ENCODE data around the gene SEC24D.

The SEC24D gene

DNA sequence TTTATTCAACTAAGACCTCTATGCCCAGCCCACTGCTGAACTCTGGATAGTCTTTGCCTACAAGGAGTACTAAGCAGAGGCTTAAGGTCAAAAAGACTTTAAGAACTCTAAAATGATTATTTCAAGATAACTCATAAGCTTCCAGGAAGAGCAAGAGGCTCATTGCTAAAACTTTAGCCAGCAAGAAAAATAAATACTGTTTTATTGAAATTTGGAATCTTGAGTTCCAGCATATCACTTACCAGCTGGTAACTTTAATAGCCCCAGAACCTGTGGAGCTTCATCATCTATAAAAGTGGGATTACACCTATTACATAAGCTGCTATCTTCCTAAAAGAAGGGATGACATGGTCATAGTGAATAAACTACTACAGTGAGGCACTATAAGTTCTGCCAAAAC, 47.0 kb downstream of the SEC24D start:
- H3K4me3 ChIP-seq (ENCODE audit: low read depth, low read length, poor library complexity, severe bottlenecking): no peak overlapping the region
- TF ChIP-seq, protein P1, sequence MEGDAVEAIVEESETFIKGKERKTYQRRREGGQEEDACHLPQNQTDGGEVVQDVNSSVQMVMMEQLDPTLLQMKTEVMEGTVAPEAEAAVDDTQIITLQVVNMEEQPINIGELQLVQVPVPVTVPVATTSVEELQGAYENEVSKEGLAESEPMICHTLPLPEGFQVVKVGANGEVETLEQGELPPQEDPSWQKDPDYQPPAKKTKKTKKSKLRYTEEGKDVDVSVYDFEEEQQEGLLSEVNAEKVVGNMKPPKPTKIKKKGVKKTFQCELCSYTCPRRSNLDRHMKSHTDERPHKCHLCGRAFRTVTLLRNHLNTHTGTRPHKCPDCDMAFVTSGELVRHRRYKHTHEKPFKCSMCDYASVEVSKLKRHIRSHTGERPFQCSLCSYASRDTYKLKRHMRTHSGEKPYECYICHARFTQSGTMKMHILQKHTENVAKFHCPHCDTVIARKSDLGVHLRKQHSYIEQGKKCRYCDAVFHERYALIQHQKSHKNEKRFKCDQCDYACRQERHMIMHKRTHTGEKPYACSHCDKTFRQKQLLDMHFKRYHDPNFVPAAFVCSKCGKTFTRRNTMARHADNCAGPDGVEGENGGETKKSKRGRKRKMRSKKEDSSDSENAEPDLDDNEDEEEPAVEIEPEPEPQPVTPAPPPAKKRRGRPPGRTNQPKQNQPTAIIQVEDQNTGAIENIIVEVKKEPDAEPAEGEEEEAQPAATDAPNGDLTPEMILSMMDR (IDR thresholded peaks at IDR 0.05; ENCODE audit: low read length): no peak
- no peak for TF ChIP-seq EZH2 (IDR thresholded peaks at IDR 0.05; ENCODE audit: borderline replicate concordance, low read length)
- no peaks in the 10 kb centered on the region for H3F3A ChIP-seq (ENCODE audit: insufficient read depth, low read length)
- H3K36me3 ChIP-seq (ENCODE audit: insufficient read depth, low read length): no peaks in the 10 kb centered on the region
- H3K9me3 ChIP-seq (ENCODE audit: low read length): no peaks in the 10 kb centered on the region
- H3K4me1 ChIP-seq (ENCODE audit: insufficient read depth, low read length, severe bottlenecking): no peaks in the 10 kb centered on the region
- H3K9ac ChIP-seq (ENCODE audit: low read length): no peak overlapping the region
- no peaks in the 10 kb centered on the region for H3K9me2 ChIP-seq (ENCODE audit: low read depth, low read length)
- H4K20me1 ChIP-seq (ENCODE audit: insufficient read depth, low read length): no peaks in the 10 kb centered on the region
- H3K27me3 ChIP-seq (ENCODE audit: insufficient read depth, low read length): no peaks in the 10 kb centered on the region
- H3K4me2 ChIP-seq (ENCODE audit: low read length): no peak overlapping the region
- H2AFZ ChIP-seq (ENCODE audit: low read length): no peak overlapping the region
- H3K79me2 ChIP-seq (ENCODE audit: insufficient read depth, low read length): no peaks in the 10 kb centered on the region
- H3K27ac ChIP-seq (ENCODE audit: low read depth, low read length, poor library complexity, severe bottlenecking): no peak overlapping the region

DNA sequence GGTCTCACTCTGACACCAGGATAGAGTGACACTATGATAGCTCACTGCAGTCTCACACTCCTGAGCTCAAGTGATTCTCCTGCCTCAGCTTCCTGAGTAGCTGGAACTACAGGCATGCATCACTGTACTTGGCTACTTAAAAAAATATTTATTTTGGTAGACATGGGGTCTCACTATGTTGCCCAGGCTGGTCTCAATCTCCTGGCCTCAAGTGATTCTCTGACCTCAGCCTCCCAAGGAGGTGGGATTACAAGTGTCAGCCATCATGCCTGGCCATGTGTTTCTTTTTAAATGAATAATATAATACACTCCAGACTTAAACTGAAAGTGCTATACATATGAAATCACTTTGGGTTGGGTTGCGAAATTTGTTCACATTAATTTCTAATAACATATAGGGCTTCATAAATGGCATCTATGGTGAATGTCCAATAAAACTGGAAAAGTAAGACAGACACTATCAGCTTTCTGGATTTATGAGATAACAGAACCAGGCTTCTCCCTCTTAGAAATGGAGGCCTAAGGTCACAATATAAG, 48.0 kb downstream of the SEC24D start:
- Histone ChIP-seq H3K4me2 (ENCODE audit: low read length) (no peak overlapping the region), H3F3A (ENCODE audit: insufficient read depth, low read length) (no peaks in the 10 kb centered on the region), H3K36me3 (ENCODE audit: insufficient read depth, low read length) (no peaks in the 10 kb centered on the region), H4K20me1 (ENCODE audit: insufficient read depth, low read length) (no peaks in the 10 kb centered on the region), H3K9ac (ENCODE audit: low read length) (no peak overlapping the region), H3K27me3 (ENCODE audit: insufficient read depth, low read length) (no peaks in the 10 kb centered on the region), H3K79me2 (ENCODE audit: insufficient read depth, low read length) (no peaks in the 10 kb centered on the region), H3K27ac (ENCODE audit: low read depth, low read length, poor library complexity, severe bottlenecking) (no peak overlapping the region), H3K9me2 (ENCODE audit: low read depth, low read length) (no peaks in the 10 kb centered on the region), H2AFZ (ENCODE audit: low read length) (no peak overlapping the region), H3K4me1 (ENCODE audit: insufficient read depth, low read length, severe bottlenecking) (no peaks in the 10 kb centered on the region), H3K9me3 (ENCODE audit: low read length) (no peaks in the 10 kb centered on the region), H3K4me3 (ENCODE audit: low read depth, low read length, poor library complexity, severe bottlenecking) (no peak overlapping the region)
- TF ChIP-seq EZH2 (IDR thresholded peaks at IDR 0.05; ENCODE audit: borderline replicate concordance, low read length): no peak
- TF ChIP-seq, protein P1 (IDR thresholded peaks at IDR 0.05; ENCODE audit: low read length): no peak

DNA sequence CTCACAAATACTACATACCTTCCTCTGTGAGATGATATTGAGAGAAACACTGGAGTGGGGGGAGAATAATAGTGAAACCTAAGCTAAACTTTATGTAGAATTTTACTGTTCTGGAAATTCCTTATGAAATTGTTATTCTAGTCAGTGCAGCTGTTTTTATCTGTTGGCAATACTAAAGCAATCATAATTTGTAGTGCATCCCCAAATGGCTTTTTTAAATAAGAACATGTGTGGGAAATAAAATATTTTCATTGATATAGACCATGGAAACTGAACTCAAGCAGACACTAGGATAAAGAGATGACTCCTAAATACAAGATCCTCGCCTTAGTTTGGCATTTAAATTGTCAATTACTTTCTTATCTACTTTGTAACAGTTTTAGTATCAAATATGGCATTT, 51.1 kb downstream of the SEC24D start:
- Histone ChIP-seq H3K4me2 (ENCODE audit: low read length) (no peak overlapping the region), H3K9me3 (ENCODE audit: low read length) (no peaks in the 10 kb centered on the region), H3K9me2 (ENCODE audit: low read depth, low read length) (no peaks in the 10 kb centered on the region), H3K4me1 (ENCODE audit: insufficient read depth, low read length, severe bottlenecking) (no peaks in the 10 kb centered on the region), H3K27ac (ENCODE audit: low read depth, low read length, poor library complexity, severe bottlenecking) (no peak overlapping the region), H3K36me3 (ENCODE audit: insufficient read depth, low read length) (no peaks in the 10 kb centered on the region; the same call in 1 of the 2 replicates), H3K27me3 (ENCODE audit: insufficient read depth, low read length) (no peaks in the 10 kb centered on the region), H3K79me2 (ENCODE audit: insufficient read depth, low read length) (no peaks in the 10 kb centered on the region), H3K9ac (ENCODE audit: low read length) (no peak overlapping the region), H2AFZ (ENCODE audit: low read length) (no peak overlapping the region), H3F3A (ENCODE audit: insufficient read depth, low read length) (no peaks in the 10 kb centered on the region), H4K20me1 (ENCODE audit: insufficient read depth, low read length) (no peaks in the 10 kb centered on the region), H3K4me3 (ENCODE audit: low read depth, low read length, poor library complexity, severe bottlenecking) (no peak overlapping the region)
- TF ChIP-seq, protein P1 (IDR thresholded peaks at IDR 0.05; ENCODE audit: low read length): no peak
- TF ChIP-seq EZH2 (IDR thresholded peaks at IDR 0.05; ENCODE audit: borderline replicate concordance, low read length): no peak
